ENCODE results near the gene MED15. TPM values are rescaled to one million over a fixed set of nuclear protein-coding genes. Genes with fewer than 3 reads are reported as not detected.
"Not testable (repeated sequence)": the region's sequence is repeated elsewhere in the genome, so short reads cannot be mapped to it uniquely, and the experiment has no call there.

MED15 gene
- total RNA-seq, 3 donors from 2014 or later (not counting 1 experiment from before 2014, with no cell fraction given) = 269 to 291 (median 270) TPM

DNA sequence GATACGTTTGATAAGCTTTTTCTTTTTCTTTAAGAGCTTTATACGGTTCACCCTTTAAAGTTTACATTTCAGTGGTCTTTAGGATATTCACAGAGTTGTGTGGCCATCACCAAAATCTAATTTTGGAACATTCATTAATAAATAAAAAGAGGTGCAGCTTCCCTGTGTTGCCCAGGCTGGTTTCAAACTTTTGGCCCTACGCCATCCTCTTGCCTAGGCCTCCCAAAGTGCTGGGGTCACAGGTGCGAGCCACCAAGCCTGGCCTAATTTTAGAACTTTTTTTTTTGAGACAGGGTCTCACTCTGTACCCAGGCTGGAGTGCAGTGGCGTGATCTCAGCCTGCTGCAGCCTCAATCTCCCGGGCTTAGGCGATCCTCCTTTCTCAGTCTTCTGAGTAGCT, 30.6 kb downstream of the MED15 start:
- TF ChIP-seq, protein P1, sequence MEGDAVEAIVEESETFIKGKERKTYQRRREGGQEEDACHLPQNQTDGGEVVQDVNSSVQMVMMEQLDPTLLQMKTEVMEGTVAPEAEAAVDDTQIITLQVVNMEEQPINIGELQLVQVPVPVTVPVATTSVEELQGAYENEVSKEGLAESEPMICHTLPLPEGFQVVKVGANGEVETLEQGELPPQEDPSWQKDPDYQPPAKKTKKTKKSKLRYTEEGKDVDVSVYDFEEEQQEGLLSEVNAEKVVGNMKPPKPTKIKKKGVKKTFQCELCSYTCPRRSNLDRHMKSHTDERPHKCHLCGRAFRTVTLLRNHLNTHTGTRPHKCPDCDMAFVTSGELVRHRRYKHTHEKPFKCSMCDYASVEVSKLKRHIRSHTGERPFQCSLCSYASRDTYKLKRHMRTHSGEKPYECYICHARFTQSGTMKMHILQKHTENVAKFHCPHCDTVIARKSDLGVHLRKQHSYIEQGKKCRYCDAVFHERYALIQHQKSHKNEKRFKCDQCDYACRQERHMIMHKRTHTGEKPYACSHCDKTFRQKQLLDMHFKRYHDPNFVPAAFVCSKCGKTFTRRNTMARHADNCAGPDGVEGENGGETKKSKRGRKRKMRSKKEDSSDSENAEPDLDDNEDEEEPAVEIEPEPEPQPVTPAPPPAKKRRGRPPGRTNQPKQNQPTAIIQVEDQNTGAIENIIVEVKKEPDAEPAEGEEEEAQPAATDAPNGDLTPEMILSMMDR (IDR thresholded peaks at IDR 0.05) = no peak
- Histone ChIP-seq H3K4me3 (ENCODE audit: low read length) (no peak overlapping the region), H3K36me3 (ENCODE audit: control insufficient read depth, insufficient read depth, low read length) (peaks cover 44% of the 10 kb centered on the region), H3K9me3 (ENCODE audit: control insufficient read depth, insufficient read depth, low read length) (no peaks in the 10 kb centered on the region), H3K27me3 (ENCODE audit: control insufficient read depth, insufficient read depth, low read length) (no peaks in the 10 kb centered on the region), H3K27ac (ENCODE audit: low read length) (no peak overlapping the region), H3K4me1 (ENCODE audit: control insufficient read depth, insufficient read depth, low read length) (peaks cover 27% of the 10 kb centered on the region)
- no peak for ATAC-seq
- no peak for DNase-seq
- Mint-ChIP-seq H3K9me3 (no peaks in the 10 kb centered on the region), H3K36me3 (no peaks in the 10 kb centered on the region), H3K4me1 (peaks cover 29 to 46% of the 10 kb centered on the region in 2 donors), H3K4me3 (no peak overlapping the region), H3K27me3 (ENCODE audit: low read depth in 2 of 2) (no peaks in the 10 kb centered on the region), H3K27ac (peak overlapping the region; percentile 81 to 93)
- 97% methylated on average over 7 of the region's 7 CpGs for WGBS (ENCODE audit: insufficient coverage)
- intact Hi-C loops (cut with micrococcal nuclease) = no loop called here

GRCh38 chr22:20538875-20539274, 31.5 kb downstream of the MED15 start:
- H3K27ac ChIP-seq (ENCODE audit: low read length); H3K9me3 Mint-ChIP-seq; intact Hi-C loops (cut with micrococcal nuclease); H3K36me3 Mint-ChIP-seq; ATAC-seq; H3K9me3 ChIP-seq (ENCODE audit: control insufficient read depth, insufficient read depth, low read length); H3K4me3 Mint-ChIP-seq; DNase-seq; H3K27ac Mint-ChIP-seq; H3K27me3 ChIP-seq (ENCODE audit: control insufficient read depth, insufficient read depth, low read length); H3K27me3 Mint-ChIP-seq (ENCODE audit: low read depth in 2 of 2); H3K4me3 ChIP-seq (ENCODE audit: low read length): not testable (repeated sequence)
- 97% methylated on average over 8 of the region's 8 CpGs for WGBS (ENCODE audit: insufficient coverage)
- H3K4me1 Mint-ChIP-seq = peaks cover 23 to 37% of the 10 kb centered on the region in 2 donors
- peaks cover 18% of the 10 kb centered on the region for H3K4me1 ChIP-seq (ENCODE audit: control insufficient read depth, insufficient read depth, low read length)
- peaks cover 44% of the 10 kb centered on the region for H3K36me3 ChIP-seq (ENCODE audit: control insufficient read depth, insufficient read depth, low read length)

GRCh38 chr22:20542055-20542454, 34.6 kb downstream of the MED15 start:
- H3K27ac ChIP-seq (ENCODE audit: low read length) = no peak overlapping the region
- Mint-ChIP-seq H3K9me3 (no peaks in the 10 kb centered on the region), H3K4me1 (peaks cover 30 to 34% of the 10 kb centered on the region in 2 donors), H3K27ac (peak overlapping the region; percentile 2 to 92), H3K36me3 (no peaks in the 10 kb centered on the region), H3K27me3 (ENCODE audit: low read depth in 2 of 2) (no peaks in the 10 kb centered on the region), H3K4me3 (no peak overlapping the region)
- DNase-seq = no peak
- WGBS (ENCODE audit: insufficient coverage) = 100% methylated on average over 3 of the region's 3 CpGs
- no peak for ATAC-seq
- H3K9me3 ChIP-seq (ENCODE audit: control insufficient read depth, insufficient read depth, low read length) = no peaks in the 10 kb centered on the region
- peaks cover 45% of the 10 kb centered on the region for H3K36me3 ChIP-seq (ENCODE audit: control insufficient read depth, insufficient read depth, low read length)
- H3K4me1 ChIP-seq (ENCODE audit: control insufficient read depth, insufficient read depth, low read length) = peaks cover 23% of the 10 kb centered on the region
- H3K4me3 ChIP-seq (ENCODE audit: low read length) = no peak overlapping the region
- intact Hi-C loops (cut with micrococcal nuclease) = no loop called here
- no peaks in the 10 kb centered on the region for H3K27me3 ChIP-seq (ENCODE audit: control insufficient read depth, insufficient read depth, low read length)
- TF ChIP-seq, protein P1 (IDR thresholded peaks at IDR 0.05) = no peak

- H3K9me3 Mint-ChIP-seq = no peaks in the 10 kb centered on the region
- H3K4me3 ChIP-seq (ENCODE audit: low read length) = no peak overlapping the region
- TF ChIP-seq, protein P1 (IDR thresholded peaks at IDR 0.05) = no peak
- DNase-seq = no peak
- peaks cover 19% of the 10 kb centered on the region for H3K4me1 ChIP-seq (ENCODE audit: control insufficient read depth, insufficient read depth, low read length)
- intact Hi-C loops (cut with micrococcal nuclease) = no loop called here
- no peaks in the 10 kb centered on the region for H3K36me3 Mint-ChIP-seq
- no peak overlapping the region for H3K4me3 Mint-ChIP-seq
- no peaks in the 10 kb centered on the region for H3K27me3 Mint-ChIP-seq (ENCODE audit: low read depth in 2 of 2)
- H3K27ac ChIP-seq (ENCODE audit: low read length) = no peak overlapping the region
- peak overlapping the region; percentile 2 to 92 for H3K27ac Mint-ChIP-seq
- peaks cover 38% of the 10 kb centered on the region for H3K36me3 ChIP-seq (ENCODE audit: control insufficient read depth, insufficient read depth, low read length)
- no peak for ATAC-seq
- no peaks in the 10 kb centered on the region for H3K9me3 ChIP-seq (ENCODE audit: control insufficient read depth, insufficient read depth, low read length)
- no peaks in the 10 kb centered on the region for H3K27me3 ChIP-seq (ENCODE audit: control insufficient read depth, insufficient read depth, low read length)
- peaks cover 23 to 30% of the 10 kb centered on the region in 2 donors for H3K4me1 Mint-ChIP-seq
Observed at GRCh38 chr22:20542736-20543135, 35.3 kb downstream of the MED15 start.

- H3K4me3 Mint-ChIP-seq; H3K27me3 ChIP-seq (ENCODE audit: control insufficient read depth, insufficient read depth, low read length); ATAC-seq; H3K4me3 ChIP-seq (ENCODE audit: low read length); H3K9me3 ChIP-seq (ENCODE audit: control insufficient read depth, insufficient read depth, low read length); H3K9me3 Mint-ChIP-seq; DNase-seq; H3K36me3 Mint-ChIP-seq; H3K27me3 Mint-ChIP-seq (ENCODE audit: low read depth in 2 of 2): not testable (repeated sequence)
- Histone ChIP-seq H3K4me1 (ENCODE audit: control insufficient read depth, insufficient read depth, low read length) (peaks cover 40% of the 10 kb centered on the region), H3K36me3 (ENCODE audit: control insufficient read depth, insufficient read depth, low read length) (peaks cover 21% of the 10 kb centered on the region), H3K27ac (ENCODE audit: low read length) (peak overlapping the region; percentile 48)
- intact Hi-C loops (cut with micrococcal nuclease) = loop anchor here (5.0 kb wide), 1 partner anchor 33 kb away; no protein-coding TSS in a partner anchor
- 85% methylated on average over 1 of the region's 3 CpGs for WGBS (ENCODE audit: insufficient coverage)
- Mint-ChIP-seq H3K4me1 (peaks cover 41 to 49% of the 10 kb centered on the region in 2 donors), H3K27ac (peak overlapping the region; percentile 82 to 92)
Observed at GRCh38 chr22:20545318-20545634, 37.9 kb downstream of the MED15 start.
